GM18526 (cell line): ENCODE results near the gene ZYX.

Experiments used
- POLR2A ChIP-seq: IDR thresholded peaks from 3 replicates; pipeline ENCODE4 v1.6.1; 2011; ENCODE audit not compliant: insufficient read length; ENCODE audit errors: extremely low read depth

The ZYX gene

GRCh38 chr7:143375298-143376034 is 5.7 kb upstream of the ZYX start:
- no peak for TF ChIP-seq POLR2A

GRCh38 chr7:143376396-143376795 is 4.7 kb upstream of the ZYX start:
- no peak for TF ChIP-seq POLR2A

GRCh38 chr7:143379611-143380259 is 1.4 kb upstream of the ZYX start:
- no peak for TF ChIP-seq POLR2A

DNA sequence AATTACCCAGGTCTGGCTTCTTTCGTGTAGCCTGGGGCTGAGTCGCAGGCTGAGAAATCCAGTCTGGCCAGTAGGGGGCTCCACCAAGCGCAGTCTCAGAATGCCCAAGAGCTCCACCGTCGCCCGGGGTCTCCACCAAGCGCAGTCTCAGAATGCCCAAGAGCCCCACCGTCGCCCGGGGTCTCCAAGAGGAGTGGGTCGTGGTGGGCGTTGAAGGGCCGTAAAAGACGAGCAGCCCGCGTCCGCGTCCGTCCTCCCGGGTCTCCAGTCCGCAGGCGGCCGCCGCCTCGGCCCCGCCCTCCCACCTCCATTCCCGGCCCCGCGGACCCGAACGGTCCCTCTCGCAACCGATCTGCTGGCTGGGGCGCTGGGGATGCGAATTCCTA is 892 bp upstream of the ZYX start:
- no peak for TF ChIP-seq POLR2A

DNA sequence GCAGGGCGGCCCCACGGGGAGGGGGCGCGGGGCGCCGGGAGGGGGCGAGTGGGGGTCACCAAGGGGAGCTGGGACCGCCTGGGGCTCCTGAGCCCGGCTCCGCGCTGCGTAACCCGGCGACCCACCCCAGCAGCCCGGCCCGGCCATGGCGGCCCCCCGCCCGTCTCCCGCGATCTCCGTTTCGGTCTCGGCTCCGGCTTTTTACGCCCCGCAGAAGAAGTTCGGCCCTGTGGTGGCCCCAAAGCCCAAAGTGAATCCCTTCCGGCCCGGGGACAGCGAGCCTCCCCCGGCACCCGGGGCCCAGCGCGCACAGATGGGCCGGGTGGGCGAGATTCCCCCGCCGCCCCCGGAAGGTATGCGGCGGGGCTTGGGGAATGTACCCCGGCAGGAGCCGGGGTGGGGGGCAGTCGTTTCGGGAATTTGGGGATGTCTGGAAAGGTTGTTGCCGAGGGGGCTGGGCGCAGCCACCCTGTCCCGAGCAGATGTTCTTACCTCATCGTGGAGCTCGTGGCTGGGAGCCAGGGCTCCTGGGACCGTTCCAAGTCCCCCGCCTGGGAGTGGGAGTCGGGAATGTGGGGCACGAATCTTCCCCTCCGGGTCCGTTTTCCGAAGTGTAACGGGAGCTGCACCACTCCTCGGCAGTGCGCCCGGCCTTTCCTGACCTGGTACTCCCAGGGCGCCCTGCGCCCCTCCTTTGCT is 431 bp downstream of the ZYX start:
- no peak for TF ChIP-seq POLR2A

GRCh38 chr7:143382126-143382790 is 1.1 kb downstream of the ZYX start:
- TF ChIP-seq POLR2A, result no peak

DNA sequence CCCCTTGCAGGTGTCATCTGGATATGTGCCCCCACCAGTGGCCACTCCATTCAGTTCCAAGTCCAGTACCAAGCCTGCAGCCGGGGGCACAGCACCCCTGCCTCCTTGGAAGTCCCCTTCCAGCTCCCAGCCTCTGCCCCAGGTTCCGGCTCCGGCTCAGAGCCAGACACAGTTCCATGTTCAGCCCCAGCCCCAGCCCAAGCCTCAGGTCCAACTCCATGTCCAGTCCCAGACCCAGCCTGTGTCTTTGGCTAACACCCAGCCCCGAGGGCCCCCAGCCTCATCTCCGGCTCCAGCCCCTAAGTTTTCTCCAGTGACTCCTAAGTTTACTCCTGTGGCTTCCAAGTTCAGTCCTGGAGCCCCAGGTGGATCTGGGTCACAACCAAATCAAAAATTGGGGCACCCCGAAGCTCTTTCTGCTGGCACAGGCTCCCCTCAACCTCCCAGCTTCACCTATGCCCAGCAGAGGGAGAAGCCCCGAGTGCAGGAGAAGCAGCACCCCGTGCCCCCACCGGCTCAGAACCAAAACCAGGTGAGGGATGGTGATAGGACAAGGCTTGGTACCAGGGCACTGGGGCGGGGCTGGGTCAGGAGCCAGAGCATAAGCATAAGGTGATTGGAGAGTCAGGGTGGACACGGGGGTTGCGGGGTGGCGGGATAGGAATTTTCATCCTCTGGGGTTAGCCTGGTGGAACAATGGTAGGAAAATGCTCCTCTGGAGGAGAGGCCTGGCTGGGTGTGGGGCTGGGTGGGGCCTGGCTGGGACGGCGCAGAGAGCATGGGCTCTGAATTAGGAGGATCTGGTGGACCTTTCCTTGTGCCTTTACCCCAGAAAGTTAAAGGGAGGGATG is 1.9 kb downstream of the ZYX start:
- TF ChIP-seq POLR2A, result no peak

DNA sequence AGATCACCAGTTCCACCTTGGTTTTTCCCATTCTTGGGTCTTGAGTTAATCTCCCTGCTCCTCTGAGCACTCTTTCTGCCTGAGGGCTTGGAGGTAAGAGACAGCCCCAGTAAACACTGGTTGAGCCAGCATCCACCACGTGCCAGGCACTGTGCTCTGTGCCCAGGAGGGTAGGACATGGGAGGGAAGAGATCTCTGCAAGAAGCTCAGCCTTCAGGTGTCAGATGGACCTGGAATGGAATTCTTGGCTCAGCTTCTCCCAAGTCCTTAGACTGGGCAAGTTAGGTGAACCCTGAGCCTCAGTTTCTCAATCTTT is 2.5 kb downstream of the ZYX start:
- no peak for TF ChIP-seq POLR2A

- no peak for TF ChIP-seq POLR2A
Measured at GRCh38 chr7:143384148-143384547, 3.0 kb downstream of the ZYX start.

GRCh38 chr7:143384661-143385631 is 3.8 kb downstream of the ZYX start:
- TF ChIP-seq POLR2A, result no peak

DNA sequence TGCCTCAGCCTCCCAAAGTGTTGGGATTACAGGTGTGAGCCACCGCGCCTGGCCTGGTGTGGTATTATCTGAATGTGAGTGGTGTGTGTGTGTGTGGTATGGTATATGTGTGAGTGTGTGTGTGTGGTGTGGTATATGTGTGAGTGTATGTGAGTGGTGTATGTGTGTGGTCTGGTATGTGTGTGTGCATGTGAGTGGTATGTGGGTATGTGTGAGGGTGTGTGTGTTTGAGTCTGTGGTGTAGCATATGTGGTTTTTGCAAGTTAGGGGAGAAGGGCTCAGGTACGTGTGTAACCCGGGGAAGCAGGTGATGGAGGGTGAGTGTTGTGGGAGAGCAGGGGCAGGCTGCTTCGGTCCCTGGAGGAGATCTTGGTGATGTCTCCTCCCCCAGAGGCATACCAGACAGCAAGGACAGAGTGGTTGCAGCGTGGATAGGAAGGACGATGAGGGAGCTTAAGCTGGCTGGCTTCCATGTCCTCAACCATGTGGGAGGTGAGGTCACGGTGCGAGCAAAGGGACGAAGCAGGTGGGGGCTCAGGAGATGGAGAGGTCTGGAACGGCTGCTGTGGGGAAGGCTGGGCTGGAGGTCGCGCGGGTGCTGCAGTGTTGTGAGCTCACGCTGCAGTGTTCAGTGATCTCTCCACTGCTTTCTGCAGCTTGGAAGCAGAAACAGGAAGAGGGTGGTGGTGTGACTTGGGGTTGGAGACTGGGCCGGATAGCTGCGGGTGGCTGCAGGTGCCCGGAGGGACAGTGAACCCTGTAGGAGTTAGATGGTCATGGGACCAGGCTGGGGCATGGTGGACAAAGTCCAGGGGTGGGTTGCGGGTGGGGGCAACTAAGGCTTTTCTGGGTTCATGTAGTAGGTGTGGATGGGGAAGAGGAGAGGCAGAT is 5.0 kb downstream of the ZYX start:
- no peak for TF ChIP-seq POLR2A

GRCh38 chr7:143387156-143387975 is 6.2 kb downstream of the ZYX start:
- no peak for TF ChIP-seq POLR2A
